Neuron (in vitro differentiated cells): ENCODE measurements around the gene LDAH.

Source experiments
- H2AFZ ChIP-seq: one replicate; pipeline ENCODE4 v1.6.1; 2013; ENCODE audit warnings: low read depth, mild to moderate bottlenecking, inconsistent platforms, low read length, moderate library complexity
- H3K27me3 ChIP-seq: one replicate; pipeline ENCODE4 v1.6.1; 2013; ENCODE audit warnings: low read length; ENCODE audit not compliant: insufficient read depth
- H3K36me3 ChIP-seq: one replicate; pipeline ENCODE4 v1.6.1; 2013; ENCODE audit warnings: low read length; ENCODE audit not compliant: insufficient read depth
- H3K4me1 ChIP-seq: one replicate; pipeline ENCODE4 v1.6.1; 2013; ENCODE audit warnings: low read length; ENCODE audit not compliant: insufficient read depth
- H3K4me3 ChIP-seq: 2 replicates; pipeline ENCODE4 v1.5.1; 2013; ENCODE audit warnings: mild to moderate bottlenecking, low read length, moderate library complexity
- H3K9me3 ChIP-seq: one replicate; pipeline ENCODE4 v1.6.1; 2013; ENCODE audit warnings: low read length

LDAH gene

DNA sequence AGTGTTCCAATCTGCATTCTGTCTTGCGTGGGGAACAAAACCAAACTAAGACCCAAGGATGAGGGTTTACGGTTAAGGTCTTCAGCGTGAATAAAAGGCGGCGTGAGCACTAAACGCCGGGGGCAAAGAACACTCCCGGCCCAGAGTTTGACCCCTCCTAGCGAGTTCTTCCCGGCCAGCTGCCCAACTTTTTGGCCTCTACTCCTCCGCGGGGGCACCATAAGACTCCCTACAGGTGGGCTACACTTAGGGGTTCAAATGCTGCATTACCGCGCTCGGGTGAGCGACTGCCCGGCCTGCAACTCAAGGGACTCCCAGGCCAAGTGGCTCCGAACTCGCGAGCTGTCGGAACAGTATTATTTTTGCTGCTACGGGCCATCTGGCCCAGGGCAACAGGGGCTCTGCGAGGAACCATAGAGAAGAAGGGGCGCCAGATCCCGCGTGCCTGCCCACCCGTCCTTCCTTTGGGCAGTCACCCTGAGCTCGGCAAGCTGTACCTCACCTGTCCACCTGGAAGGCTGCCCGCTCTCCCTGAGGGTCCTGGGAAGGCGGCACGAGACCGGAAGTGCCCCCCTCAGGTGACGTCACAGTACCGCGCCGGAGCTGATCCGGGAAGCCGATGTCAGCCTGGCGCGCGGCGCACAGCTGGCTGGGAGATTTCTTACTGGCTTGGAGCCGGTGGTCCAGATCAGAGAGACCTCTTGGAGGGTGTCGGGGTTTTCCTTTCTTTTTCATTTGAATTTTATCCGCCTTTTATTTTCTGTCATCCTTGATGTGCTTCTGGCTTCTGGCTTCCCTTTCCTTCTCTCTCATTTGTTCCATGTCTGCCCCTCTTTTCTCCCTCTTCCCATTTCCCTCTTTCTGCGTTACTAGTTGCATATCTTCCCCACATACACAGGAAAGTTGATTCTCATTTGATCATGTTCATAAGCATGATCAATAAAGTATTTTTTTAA lies at the start of gene LDAH:
LDAH (minus strand) TSS at position 567 of the 956 bp plus-strand sequence. CDS start 21,638 bp downstream, outside the sequence.
- H3K4me1 ChIP-seq: no peaks in the 10 kb centered on the region
- H3K27me3 ChIP-seq: no peaks in the 10 kb centered on the region
- H3K9me3 ChIP-seq: no peaks in the 10 kb centered on the region
- peak within 1 kb of the TSS; percentile 55 for H2AFZ ChIP-seq
- peak within 1 kb of the TSS; percentile 99 for H3K4me3 ChIP-seq
- no peaks in the 10 kb centered on the region for H3K36me3 ChIP-seq

DNA sequence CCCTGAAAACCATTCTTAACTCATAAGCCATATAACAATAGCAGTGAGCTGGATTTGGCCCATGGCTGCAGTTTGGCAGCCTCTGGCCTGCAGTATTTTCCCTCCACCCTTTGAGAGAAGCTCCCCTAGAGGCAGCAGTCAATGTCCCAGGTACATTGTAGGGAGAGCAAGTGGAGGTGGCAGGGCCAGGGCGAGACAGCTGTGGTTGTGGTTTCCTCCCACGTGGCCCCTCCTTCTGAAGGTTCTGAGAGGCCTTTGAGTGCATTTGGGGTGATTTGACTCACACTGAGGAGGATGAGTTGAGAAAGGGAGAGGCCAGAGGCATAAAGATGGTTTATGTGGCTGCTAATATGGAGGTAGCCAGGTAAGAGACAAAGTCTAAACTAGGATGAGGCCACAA lies 45.5 kb upstream of the LDAH start:
- no peaks in the 10 kb centered on the region for H3K9me3 ChIP-seq
- no peak overlapping the region for H3K4me3 ChIP-seq
- no peak overlapping the region for H2AFZ ChIP-seq
- no peaks in the 10 kb centered on the region for H3K36me3 ChIP-seq
- H3K27me3 ChIP-seq: no peaks in the 10 kb centered on the region
- no peaks in the 10 kb centered on the region for H3K4me1 ChIP-seq

DNA sequence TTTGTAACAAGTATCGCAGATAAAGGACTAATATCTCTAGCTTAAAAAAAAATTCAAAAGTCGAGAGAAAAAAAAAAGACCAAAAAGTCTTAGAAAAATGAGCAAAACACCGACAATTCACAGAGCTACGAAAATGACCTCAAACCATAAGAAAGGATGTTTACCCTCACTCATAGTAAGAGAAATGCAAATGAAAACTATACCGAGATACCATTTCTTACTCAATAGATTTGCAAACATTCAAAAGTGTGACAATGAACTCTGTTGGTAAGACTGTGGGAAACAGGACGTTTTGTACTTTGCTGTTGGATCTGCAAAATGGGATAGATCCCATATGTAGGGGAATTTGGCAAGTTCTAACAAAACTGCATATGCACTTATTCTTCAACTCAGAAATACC lies 39.9 kb upstream of the LDAH start:
- H3K27me3 ChIP-seq: no peaks in the 10 kb centered on the region
- H3K4me1 ChIP-seq: no peaks in the 10 kb centered on the region
- H3K36me3 ChIP-seq: no peaks in the 10 kb centered on the region
- no peak overlapping the region for H3K4me3 ChIP-seq
- no peaks in the 10 kb centered on the region for H3K9me3 ChIP-seq
- no peak overlapping the region for H2AFZ ChIP-seq

DNA sequence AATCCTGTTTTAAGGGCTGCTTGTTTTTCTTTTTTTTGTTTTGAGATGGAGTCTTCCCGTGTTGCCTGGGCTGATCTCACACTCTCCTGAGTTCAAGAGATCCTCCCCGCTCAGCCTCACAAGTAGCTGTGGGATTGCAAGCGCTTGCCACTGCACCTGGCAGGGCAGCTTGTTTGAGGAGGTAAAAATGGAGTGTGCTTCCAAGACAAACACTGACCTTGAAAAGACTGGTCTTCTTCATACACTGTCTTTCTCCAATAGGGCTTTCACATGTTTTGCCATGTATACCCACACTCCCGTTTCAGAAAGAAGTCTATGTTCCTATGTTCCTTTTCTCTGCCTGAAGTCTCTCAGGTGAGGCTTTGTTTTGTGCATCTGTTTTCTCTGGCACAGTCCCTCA lies 32.6 kb upstream of the LDAH start:
- no peaks in the 10 kb centered on the region for H3K9me3 ChIP-seq
- H3K4me1 ChIP-seq: no peaks in the 10 kb centered on the region
- peaks cover 7% of the 10 kb centered on the region for H3K27me3 ChIP-seq
- no peaks in the 10 kb centered on the region for H3K36me3 ChIP-seq
- H2AFZ ChIP-seq: no peak overlapping the region
- no peak overlapping the region for H3K4me3 ChIP-seq

DNA sequence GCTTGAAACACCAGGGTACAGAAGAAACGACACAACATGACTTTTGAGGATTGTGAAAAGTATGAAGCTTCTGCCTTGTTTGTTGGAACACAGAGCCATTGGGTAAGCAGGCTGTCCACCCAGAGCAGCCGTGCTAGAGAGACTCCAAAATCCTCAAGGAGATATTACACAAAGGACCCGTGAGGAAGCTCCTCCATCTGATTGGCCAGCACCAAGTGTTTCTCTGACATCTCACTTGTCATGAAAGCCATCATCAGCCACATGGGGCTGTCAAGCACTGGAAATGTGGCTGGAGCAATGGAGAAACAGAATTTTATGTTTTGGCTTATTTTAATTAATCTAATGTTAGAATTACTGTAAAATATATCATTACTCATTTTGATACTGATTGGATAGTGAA lies 29.8 kb upstream of the LDAH start:
- Histone ChIP-seq H3K4me3 (no peak overlapping the region), H3K9me3 (no peaks in the 10 kb centered on the region), H3K27me3 (peaks cover 7% of the 10 kb centered on the region), H2AFZ (no peak overlapping the region), H3K36me3 (no peaks in the 10 kb centered on the region), H3K4me1 (no peaks in the 10 kb centered on the region)

DNA sequence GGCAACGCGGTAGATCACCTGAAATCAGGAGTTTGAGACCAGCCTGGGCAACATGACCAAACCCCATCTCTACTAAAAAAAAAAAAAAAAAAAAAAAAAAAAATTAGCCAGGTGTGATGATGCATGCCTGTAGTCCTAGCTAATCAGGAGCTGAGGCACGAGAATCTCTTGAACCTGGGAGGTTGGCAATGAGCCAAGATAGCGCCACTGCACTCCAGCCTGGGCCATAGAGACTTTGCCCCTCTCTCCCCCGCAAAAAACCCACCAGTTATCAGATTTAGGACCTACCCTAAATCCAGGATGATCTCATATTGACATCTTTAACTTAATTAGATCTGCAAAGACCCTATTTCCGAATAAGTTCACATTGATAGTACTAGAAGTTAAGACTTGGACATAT lies 29.2 kb upstream of the LDAH start:
- H2AFZ ChIP-seq: no peak overlapping the region
- no peak overlapping the region for H3K4me3 ChIP-seq
- H3K36me3 ChIP-seq: no peaks in the 10 kb centered on the region
- H3K4me1 ChIP-seq: no peaks in the 10 kb centered on the region
- H3K9me3 ChIP-seq: no peaks in the 10 kb centered on the region
- peaks cover 7% of the 10 kb centered on the region for H3K27me3 ChIP-seq

DNA sequence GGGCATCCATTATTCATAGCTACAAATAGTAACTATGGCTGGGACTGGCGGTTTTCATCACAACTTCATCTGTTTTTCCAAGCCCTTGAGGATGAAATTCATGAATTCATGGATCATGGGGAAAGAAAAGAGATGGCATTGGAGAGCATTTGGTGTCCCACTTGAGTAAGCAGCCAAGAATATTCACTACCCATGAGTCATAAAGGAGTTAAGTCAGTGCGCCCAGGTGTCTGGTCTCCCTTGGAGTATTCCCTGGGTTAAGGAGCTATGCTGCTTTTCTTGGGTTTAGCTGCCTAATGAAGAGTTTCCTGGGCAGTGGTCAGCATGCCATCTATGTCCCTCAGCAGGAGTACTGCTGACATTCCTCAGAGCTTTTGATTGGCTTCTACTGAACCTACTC lies 21.3 kb upstream of the LDAH start:
- Histone ChIP-seq H3K9me3 (no peaks in the 10 kb centered on the region), H3K4me1 (no peaks in the 10 kb centered on the region), H3K4me3 (no peak overlapping the region), H3K36me3 (no peaks in the 10 kb centered on the region), H2AFZ (no peak overlapping the region), H3K27me3 (peaks cover 4% of the 10 kb centered on the region)

DNA sequence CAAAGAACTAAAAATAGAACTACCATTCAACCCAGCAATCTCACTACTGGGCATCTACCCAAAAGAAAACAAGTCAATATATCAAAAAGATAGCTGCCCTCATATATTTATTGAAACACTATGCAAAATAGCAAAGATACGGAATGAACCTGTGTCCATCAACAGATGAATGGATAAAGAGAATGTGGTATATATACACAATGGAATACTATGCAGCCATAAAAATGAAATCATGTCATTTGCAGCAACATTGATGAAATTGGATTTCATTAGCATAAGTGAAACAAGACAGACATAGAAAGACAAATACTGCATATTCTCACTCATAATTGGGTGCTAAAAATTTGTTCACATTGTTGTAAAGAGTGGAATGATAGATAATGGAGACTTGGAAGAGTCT lies 16.2 kb upstream of the LDAH start:
- Histone ChIP-seq H3K4me1 (no peaks in the 10 kb centered on the region), H3K27me3 (peaks cover 7% of the 10 kb centered on the region), H2AFZ (no peak overlapping the region), H3K36me3 (no peaks in the 10 kb centered on the region), H3K4me3 (no peak overlapping the region), H3K9me3 (no peaks in the 10 kb centered on the region)

DNA sequence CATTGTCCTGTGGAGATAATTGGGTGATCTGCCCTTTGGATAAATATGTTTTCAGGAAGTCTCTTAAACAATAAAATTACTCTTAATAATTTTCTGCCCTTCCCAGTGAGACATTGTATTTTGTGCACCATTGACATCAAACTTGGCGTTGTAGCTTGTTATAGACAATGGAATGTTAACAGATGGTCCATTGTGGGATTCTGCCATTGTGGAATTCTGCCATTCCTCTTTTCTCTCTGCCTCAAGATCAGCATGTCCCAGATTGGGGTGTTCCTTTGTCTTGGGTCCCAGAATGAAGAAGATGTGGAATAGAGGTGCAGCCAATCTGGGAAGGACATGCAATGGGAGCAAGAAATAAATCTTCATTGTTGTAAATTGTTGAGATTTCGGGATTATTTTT lies 15.1 kb upstream of the LDAH start:
- Histone ChIP-seq H3K4me3 (no peak overlapping the region), H3K9me3 (no peaks in the 10 kb centered on the region), H3K4me1 (no peaks in the 10 kb centered on the region), H3K36me3 (no peaks in the 10 kb centered on the region), H2AFZ (no peak overlapping the region), H3K27me3 (peaks cover 7% of the 10 kb centered on the region)

DNA sequence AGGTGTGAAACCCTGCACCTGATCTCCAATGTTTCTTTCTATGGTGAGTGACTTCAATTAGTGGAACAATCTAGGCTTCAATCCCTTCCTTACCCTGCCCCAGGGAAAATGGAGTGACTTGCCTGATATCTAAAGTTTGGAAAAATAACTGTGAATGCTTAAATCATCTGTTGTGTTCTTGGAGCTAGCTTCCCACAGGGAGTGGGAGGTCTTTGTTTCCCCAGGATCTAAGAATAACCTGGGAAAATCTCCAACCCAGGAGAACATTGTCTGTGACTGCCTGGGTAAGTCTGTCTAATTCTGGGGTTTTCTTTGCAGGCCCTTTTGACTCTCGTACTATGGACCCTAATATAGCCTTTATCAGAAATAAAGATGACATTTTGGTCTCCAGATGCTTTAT lies 13.6 kb upstream of the LDAH start:
- H3K4me1 ChIP-seq: no peaks in the 10 kb centered on the region
- peaks cover 4% of the 10 kb centered on the region for H3K27me3 ChIP-seq
- no peak overlapping the region for H2AFZ ChIP-seq
- H3K4me3 ChIP-seq: no peak overlapping the region
- H3K36me3 ChIP-seq: no peaks in the 10 kb centered on the region
- H3K9me3 ChIP-seq: no peaks in the 10 kb centered on the region

DNA sequence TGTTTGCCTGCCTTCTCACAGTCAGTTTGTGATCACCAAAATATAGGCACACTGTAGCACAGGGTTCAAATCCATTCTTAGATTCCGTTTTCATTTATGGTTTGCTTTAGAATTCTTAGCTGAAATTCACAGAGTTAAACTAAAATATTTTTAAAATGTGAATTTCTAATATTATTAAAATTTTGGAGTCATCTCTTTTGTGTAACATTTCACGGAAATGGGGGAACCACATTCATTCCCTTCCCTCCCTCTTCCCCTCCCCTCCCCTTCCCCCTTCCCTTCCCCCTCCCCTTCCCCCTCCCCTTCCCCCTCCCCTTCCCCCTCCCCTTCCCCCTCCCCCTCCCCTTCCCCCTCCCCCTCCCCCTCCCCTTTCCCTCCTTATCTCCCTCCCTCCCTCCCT lies 11.4 kb upstream of the LDAH start:
- no peak overlapping the region for H3K4me3 ChIP-seq
- no peaks in the 10 kb centered on the region for H3K9me3 ChIP-seq
- H3K27me3 ChIP-seq: peaks cover 4% of the 10 kb centered on the region
- no peaks in the 10 kb centered on the region for H3K4me1 ChIP-seq
- no peaks in the 10 kb centered on the region for H3K36me3 ChIP-seq
- no peak overlapping the region for H2AFZ ChIP-seq

DNA sequence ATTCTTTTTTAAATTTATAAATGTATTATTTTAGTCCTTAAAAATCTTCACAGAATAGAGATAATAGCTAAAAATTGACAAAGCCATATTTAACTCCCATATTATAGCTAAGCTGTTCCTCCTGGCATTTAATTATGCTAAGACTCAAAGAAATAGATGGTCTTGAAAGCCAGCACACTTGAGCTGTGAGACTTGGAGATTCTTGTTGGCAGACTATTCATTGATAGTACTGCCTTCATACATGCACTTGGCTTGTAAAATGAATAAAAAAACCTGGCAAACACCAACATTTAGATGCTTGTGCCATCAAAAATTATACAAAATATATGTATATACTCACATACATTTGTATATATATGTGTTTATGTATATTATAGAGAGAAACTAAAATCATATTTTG lies 9.7 kb upstream of the LDAH start:
- H3K36me3 ChIP-seq: no peaks in the 10 kb centered on the region
- H3K9me3 ChIP-seq: no peaks in the 10 kb centered on the region
- no peak overlapping the region for H3K4me3 ChIP-seq
- peaks cover 4% of the 10 kb centered on the region for H3K27me3 ChIP-seq
- H3K4me1 ChIP-seq: no peaks in the 10 kb centered on the region
- H2AFZ ChIP-seq: no peak overlapping the region

DNA sequence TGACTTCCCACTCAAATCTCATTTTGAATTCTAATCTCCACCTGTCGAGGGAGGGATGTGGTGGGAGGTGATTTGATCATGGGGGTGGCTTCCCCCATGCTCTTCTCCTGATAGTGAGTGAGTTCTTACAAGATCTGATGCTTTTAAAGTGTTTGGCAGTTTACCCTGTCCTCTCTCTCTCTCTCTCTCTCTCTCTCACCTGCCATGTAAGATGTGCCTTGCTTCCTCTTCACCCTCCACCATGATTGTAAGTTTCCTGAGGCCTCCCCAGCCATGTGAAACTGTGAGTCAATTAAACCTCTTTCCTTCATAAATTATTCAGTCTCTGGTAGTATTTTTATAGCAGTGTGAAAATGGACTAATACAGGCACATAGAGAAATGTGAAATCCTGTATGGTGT lies 7.0 kb upstream of the LDAH start:
- Histone ChIP-seq H3K36me3 (no peaks in the 10 kb centered on the region), H3K4me3 (no peak overlapping the region), H3K4me1 (no peaks in the 10 kb centered on the region), H3K27me3 (no peaks in the 10 kb centered on the region), H3K9me3 (no peaks in the 10 kb centered on the region), H2AFZ (no peak overlapping the region)

DNA sequence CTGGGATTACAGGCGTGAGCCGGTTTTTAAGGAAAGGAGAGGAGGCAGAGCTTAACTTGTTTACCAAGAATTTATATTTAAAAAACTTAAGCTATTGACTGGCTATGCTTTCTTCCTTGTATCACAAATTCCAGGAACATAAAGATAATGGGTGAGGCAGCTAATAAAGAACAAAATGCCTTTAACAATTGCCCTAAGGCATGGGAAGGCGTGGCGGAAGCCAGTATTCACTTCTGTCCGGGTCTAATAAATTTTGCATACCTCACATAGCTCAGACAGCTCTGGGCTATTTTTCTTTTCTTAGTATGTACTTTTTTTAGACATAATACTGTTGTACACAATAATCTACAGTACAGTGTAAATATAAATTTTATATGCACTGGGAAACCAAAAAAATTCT lies 1.0 kb upstream of the LDAH start:
- Histone ChIP-seq H3K9me3 (no peaks in the 10 kb centered on the region), H3K4me3 (no peak overlapping the region), H2AFZ (no peak overlapping the region), H3K27me3 (no peaks in the 10 kb centered on the region), H3K4me1 (no peaks in the 10 kb centered on the region), H3K36me3 (no peaks in the 10 kb centered on the region)
